H1 (cell line): ENCODE measurements around the gene SGCG. TPM values are rescaled to one million over a fixed set of nuclear protein-coding genes. Genes with fewer than 3 reads are reported as not detected.

Source experiments
- BRCA1 ChIP-seq: IDR thresholded peaks from 2 replicates; pipeline ENCODE4 v1.6.1; 2012; ENCODE audit warnings: low read depth, low read length, improper control_type of control experiment
- CEBPB ChIP-seq: IDR thresholded peaks from 2 replicates; pipeline ENCODE4 v1.6.1; 2012; ENCODE audit warnings: low read depth, low read length
- EZH2 ChIP-seq: fragments of 200-600 bp; sonication (generic); IDR thresholded peaks from 2 replicates; pipeline ENCODE4 v1.7.1; 2012; ENCODE audit warnings: low read depth, mild to moderate bottlenecking, moderate library complexity, low read length, inconsistent platforms; ENCODE audit not compliant: severe bottlenecking
- HDAC2 ChIP-seq, 2 experiments: fragments of 300-600 bp in 1 of 2; sonication (generic) in 1 of 2; IDR thresholded peaks; 2 replicates each; pipeline ENCODE4 v1.6.1; 2011 to 2012; ENCODE audit warnings: low read depth in 2 of 2, low read length in 2 of 2, mild to moderate bottlenecking in 2 of 2, moderate library complexity in 2 of 2, borderline replicate concordance in 1 of 2, inconsistent platforms in 1 of 2
- KDM1A ChIP-seq: fragments of 200-600, 300-600 bp; sonication (generic); IDR thresholded peaks from 2 replicates; pipeline ENCODE4 v1.7.1; 2016; ENCODE audit warnings: mild to moderate bottlenecking, low read length, borderline replicate concordance
- KDM5A ChIP-seq: fragments of 200-600 bp; IDR thresholded peaks from 2 replicates; pipeline ENCODE4 v1.7.1; 2012; ENCODE audit warnings: mild to moderate bottlenecking, low read length, inconsistent platforms, mixed read lengths
- POLR2A ChIP-seq, 2 experiments: IDR thresholded peaks; 1 replicate in 1 of 2; 2 replicates in 1 of 2; pipeline ENCODE4 v1.6.1; 2011; ENCODE audit warnings: low read depth in 2 of 2, low read length in 2 of 2, mild to moderate bottlenecking in 2 of 2; ENCODE audit errors: control extremely low read depth in 1 of 2
- SP2 ChIP-seq: IDR thresholded peaks from 2 replicates; pipeline ENCODE4 v1.6.1; 2012; ENCODE audit warnings: mild to moderate bottlenecking, low read length, inconsistent platforms
- polyA plus RNA-seq, 7 experiments: library from polyadenylated mRNA; depleted of rRNA in 3 of 7; stranded (reverse) in 5 of 7; unstranded in 2 of 7; fragments of >200 nt in 5 of 7; fragments of 200-250 nt in 2 of 7; gene quantifications; 1 replicate in 5 of 7; 2 replicates in 1 of 7; 4 replicates in 1 of 7; pipeline versions ENCODE4 v1.2.1 to v1.2.3, GENCODE V29; 2011 to 2013; ENCODE audit warnings: missing spikeins in 2 of 7, mixed read lengths in 2 of 7
- total RNA-seq: library from RNA; stranded (reverse); fragmentation: NEBNext Ultra II Directional; extraction: Animal tissue kit (Norgen Biotek cat#: 25700); gene quantifications from 2 replicates; pipeline ENCODE4 v1.2.1, GENCODE V29; 2021
- TF ChIP-seq, protein P1 (sequence below): IDR thresholded peaks from 2 replicates; pipeline ENCODE4 v1.6.1; 2012; ENCODE audit warnings: inconsistent platforms

Gene SGCG
- total and polyA plus RNA-seq, 2 of the 8 experiments (the other 6 are each of a cell fraction or from before 2014, with no cell fraction given), result 0.05 TPM; not detected in 1

DNA sequence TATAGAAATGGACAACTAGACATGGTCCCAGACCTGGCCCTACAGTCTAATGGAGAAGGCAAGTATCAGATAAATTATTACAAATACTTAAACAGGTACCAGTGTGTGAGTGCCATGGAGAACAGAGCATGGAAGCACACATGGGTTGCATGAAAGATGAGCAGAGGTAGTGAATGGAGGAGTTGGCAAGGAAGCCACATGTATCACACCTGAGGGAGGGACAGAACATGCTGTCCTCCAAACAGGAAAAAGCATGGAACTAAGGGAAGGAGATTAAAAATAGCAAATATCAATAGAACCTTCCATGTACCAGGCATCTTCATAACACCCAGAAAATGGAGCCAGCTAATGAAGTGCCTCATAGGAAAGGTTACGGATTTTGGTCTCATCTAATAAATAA is 166.8 kb downstream of the SGCG start (continued):
- TF ChIP-seq HDAC2 (IDR thresholded peaks at IDR 0.05; ENCODE audit: borderline replicate concordance in 1 of 2, low read depth in 2 of 2, low read length in 2 of 2) (no peak), SP2 (no peak), POLR2A (IDR thresholded peaks at IDR 0.05; ENCODE audit: control extremely low read depth in 1 of 2, low read depth in 2 of 2, low read length in 2 of 2) (no peak), KDM1A (no peak), BRCA1 (no peak), CEBPB (no peak), EZH2 (no peak), KDM5A (no peak)
- TF ChIP-seq, protein P1, sequence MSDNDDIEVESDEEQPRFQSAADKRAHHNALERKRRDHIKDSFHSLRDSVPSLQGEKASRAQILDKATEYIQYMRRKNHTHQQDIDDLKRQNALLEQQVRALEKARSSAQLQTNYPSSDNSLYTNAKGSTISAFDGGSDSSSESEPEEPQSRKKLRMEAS, result no peak
